HPDE6-E6E7 (cell line): ENCODE measurements around the gene ZG16.
"Not testable (repeated sequence)": the region's sequence is repeated elsewhere in the genome, so short reads cannot be mapped to it uniquely, and the experiment has no call there.

Experiments
- DNase-seq: peaks from one replicate; pipeline ENCODE4 v3.0.0; 2011; ENCODE audit warnings: missing footprints; ENCODE audit errors: extremely low spot score

Gene ZG16

DNA sequence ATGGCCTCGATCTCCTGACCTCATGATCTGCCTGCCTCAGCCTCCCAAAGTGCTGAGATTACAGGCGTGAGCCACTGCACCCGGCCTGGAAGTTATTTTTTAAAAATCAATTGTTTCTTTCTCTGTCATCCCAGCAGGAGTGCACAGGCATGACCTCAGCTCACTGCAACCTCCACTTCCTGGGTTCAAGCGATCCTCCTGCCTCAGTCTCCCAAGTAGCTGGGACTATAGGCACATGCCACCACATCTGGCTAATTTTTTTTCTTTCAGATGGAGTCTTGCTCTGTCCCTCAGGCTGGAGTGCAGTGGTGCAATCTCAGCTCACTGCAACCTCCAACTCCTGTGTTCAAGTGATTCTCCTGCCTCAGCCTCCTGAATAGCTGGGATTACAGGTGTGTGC is 9.1 kb downstream of the ZG16 start:
- DNase-seq = not testable (repeated sequence)

DNA sequence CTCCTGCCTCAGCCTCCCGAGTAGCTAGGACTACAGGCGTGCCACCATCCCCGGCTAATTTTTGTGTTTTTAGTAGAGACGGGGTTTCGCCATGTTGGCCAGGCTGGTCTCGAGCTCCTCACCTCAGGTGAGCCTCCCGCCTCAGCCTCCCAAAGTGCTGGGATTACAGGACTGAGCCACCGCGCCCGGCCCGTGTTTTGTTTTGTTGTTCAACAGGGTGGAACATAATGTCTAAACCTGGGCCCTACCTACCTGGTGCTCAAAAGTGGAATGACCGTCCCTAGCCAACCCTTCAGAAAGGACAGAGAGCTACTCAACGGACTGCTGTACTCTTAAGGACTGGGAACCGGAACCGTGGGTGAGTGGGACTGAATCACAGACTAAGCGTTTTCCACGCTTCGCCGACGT is 11.7 kb downstream of the ZG16 start:
- no peak for DNase-seq

DNA sequence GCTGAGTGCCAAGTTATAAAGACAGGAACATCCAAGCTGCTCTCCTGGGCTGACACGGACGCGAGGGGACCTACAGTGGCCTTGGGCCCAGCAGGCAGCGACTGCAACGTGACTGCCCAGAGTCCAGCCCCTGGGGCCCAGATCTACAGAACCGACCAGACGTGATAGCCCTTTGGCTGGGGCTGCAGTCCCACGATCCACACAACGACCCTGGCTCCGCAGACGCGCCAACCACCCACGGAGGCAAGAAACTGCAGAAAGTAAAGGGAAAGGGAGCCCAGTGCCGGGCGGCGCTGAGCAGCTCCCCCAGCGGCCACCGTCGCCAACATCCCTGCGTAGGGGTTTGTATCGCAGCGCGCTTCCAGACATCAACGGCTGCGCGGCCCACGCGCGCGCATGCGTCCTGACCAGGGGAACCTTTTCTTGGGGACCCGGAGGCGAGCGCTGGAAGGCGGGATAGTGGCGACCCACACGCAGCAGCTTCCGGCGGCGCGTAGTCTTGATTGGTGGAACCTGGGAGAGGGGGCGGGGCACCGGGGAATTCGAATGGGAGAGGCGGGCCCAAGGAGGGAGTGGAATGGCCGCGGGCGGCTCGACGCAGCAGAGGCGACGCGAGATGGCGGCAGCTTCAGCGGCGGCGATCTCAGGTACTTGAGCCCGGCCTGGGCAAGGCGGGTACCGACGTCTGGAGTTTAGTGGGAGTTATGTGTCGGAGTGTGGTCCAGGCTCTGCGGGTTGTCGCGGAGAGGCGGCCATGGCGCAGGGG is 12.3 kb downstream of the ZG16 start, which contains the start of gene KIF22:
Gene KIF22 (plus strand): TSS at position 569 of the 766 bp plus-strand sequence. CDS start 9 bp downstream, at position 578.
- peak; percentile 100 for DNase-seq

DNA sequence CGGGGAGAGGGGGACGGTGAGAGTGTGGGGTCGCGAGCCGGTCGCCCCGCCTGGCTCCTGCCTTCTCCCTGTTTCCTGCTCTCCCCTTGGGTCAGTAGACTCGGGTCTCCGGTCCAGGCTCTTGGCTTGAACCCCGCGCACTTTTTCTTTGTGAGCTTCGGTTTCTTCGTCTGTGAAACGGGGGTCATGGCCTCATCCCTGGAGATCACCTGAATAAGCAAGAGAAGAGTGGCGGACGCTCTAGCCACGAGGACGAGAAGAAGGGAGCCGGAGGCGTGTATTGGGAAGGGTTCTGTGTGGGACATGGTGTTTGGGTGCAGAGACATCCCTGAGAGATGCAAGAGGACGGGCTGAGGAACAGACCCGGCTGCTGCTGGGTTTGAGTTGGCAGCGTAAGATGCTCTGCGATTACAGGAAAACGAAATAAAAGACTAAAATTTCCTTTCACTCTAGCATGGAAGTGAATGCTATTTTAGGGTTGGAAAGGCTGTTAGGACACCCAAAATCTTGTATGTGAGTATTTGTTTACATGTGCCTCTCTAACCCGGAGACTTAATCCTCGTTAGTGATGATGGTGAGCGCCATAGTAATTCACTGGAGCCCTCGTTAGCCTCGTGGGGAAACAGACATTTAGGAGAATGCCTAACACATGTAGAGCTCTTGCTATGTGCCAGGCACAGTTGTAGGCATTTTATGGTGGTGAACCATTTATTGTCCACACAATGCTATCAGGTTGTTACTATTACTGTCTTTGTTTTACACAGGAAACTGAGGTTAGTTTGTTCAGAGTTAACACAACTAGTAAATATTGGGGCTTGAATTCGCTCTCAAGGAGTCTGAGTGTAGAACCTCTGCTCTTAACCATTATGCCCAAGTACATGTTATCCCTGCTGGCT is 13.1 kb downstream of the ZG16 start:
- no peak for DNase-seq

DNA sequence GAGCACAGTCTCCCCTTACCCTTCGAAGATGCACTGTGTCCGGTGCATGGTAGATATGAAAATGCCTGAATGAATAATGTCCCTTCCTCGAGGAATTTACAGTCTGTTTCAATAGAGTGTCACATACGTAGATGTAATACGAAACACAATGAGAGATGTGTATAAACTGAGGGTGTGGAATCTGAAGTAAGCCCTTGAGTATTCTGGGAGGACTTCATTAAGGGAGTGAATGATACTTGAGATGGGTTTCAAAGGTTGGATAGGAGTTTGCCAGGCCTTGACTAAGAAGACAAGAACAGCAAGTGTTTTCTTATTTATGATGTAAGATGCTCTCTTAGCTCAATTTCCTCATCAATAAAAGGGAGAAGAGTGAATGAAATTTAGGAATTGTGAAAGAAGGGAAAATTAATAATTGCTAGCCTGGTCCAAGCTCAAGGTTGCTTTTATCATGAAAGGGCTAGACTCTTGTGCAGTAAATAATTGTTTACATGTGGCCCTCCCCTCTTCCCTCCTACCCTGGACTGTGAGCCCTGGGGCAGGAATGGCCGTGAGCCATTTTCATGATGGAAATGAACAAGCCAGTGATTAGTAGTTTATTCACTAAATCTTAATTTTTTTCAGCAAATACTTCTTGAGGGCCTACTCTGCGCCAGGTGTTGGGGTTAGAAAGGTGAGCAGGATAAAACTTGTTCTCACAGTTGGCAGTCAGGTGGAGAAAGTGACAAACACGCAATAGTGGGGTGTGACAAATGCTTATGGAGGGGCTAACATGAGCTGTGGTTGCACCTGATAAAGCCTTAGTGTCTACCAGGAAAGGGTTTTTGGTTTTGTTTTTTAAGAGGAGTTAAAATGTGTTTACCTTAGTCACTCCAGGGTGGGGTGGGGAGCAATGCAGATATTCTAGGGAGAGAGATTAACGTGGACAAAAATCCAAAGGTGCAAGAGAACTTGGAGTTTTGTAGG is 14.1 kb downstream of the ZG16 start:
- no peak for DNase-seq

DNA sequence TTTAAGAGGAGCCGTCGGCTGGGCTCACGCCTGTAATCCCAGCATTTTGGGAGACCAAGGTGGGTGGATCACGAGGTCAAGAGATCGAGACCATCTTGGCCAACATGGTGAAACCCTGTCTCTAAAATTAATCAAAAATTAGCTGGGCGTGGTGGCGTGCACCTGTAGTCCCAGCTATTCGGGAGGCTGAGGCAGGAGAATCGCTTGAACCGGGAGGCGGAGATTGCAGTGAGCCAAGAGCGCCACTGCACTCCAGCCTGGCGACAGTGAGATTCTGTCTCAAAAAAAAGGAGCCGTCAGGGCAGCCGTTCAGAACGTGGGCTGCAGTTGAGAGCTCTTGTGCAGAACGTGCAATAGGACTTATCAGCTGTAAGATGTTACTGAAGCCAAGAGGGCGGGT is 15.1 kb downstream of the ZG16 start:
- DNase-seq = not testable (repeated sequence)

DNA sequence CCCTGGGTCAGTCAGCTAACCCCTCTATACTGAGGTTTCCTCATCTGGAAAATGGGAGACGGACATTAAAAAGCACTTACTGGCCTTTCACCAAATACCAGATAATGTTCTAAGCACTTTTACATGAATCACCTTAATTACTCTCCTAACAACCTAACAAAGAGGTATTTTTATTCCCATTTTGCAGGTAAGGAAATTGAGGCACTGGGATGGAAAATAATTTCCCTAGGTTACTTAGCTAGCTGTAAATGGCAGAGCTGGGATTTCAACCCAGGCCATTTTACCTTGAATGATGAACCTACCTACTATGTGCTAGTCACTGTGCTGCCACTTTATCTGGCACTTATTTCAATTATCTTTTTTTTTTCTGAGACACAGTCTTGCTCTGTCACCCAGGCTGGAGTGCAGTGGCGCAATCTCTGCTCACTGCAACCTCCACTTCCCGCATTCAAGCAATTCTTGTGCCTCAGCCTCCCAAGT is 16.2 kb downstream of the ZG16 start:
- DNase-seq = no peak

DNA sequence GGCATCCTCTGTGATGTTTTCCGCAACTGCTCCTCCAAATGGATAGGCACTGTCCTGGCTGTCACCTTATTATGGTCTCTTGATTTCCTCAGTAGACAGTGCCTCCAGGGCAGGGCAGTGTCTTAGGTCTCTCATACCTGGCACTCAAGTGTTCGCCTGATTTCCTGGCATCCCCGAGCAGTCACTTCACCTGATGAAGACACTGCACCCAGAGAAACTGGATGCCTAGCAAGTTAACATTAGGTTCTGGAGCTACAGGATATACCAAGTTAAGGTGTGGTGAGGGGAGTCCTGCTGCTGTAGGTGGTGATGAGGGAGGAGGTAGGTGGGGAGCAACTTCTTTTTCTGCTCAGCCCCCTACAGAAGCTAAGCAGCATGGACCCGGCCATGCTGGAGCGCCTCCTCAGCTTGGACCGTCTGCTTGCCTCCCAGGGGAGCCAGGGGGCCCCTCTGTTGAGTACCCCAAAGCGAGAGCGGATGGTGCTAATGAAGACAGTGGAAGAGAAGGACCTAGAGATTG is 24.4 kb downstream of the ZG16 start:
- DNase-seq = no peak

DNA sequence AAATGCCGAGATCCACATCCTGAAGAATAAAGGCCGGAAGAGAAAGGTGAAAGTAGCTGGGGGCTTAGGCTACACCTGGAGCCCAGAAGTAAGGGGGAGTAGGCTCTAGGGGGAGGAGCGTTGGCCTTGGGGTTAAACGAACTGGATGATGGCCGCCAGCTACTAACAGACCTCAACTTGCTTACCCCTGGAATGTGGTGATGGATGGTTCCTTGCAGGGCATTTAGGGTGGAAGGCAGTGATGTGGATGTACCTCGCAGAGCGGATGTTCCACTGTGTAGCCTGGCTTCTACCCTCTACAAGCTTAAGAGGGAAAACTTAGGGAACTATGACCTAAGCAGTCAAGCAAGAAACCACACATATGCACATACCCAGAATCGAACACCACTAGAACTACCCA is 26.0 kb downstream of the ZG16 start:
- no peak for DNase-seq

DNA sequence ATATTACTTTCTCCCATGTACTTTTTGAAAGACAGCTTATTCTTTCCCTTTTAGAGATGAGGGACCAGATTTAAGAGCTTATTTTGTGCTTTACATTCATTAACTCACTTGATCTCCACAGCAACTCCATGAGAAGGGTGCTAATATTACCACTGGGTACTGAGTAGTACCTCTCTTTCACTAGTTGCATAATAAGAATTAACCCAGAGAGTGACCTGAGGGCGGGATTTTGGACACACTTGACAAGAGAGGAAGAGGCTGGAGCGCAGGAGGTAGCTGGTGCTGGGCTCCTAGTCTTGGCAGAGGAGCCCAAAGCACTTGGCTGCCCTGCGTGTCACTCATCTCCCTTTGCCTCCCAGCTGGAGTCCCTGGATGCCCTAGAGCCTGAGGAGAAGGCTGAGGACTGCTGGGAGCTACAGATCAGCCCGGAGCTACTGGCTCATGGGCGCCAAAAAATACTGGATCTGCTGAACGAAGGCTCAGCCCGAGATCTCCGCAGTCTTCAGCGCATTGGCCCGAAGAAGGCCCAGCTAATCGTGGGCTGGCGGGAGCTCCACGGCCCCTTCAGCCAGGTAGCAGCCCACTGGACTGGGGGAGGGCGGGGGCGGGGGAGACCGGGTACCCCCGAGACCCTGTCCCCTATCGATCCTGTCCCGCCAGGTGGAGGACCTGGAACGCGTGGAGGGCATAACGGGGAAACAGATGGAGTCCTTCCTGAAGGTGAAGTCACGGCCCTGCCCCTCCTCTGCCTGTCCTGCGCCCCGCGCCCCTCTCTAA is 26.6 kb downstream of the ZG16 start:
- DNase-seq = no peak

DNA sequence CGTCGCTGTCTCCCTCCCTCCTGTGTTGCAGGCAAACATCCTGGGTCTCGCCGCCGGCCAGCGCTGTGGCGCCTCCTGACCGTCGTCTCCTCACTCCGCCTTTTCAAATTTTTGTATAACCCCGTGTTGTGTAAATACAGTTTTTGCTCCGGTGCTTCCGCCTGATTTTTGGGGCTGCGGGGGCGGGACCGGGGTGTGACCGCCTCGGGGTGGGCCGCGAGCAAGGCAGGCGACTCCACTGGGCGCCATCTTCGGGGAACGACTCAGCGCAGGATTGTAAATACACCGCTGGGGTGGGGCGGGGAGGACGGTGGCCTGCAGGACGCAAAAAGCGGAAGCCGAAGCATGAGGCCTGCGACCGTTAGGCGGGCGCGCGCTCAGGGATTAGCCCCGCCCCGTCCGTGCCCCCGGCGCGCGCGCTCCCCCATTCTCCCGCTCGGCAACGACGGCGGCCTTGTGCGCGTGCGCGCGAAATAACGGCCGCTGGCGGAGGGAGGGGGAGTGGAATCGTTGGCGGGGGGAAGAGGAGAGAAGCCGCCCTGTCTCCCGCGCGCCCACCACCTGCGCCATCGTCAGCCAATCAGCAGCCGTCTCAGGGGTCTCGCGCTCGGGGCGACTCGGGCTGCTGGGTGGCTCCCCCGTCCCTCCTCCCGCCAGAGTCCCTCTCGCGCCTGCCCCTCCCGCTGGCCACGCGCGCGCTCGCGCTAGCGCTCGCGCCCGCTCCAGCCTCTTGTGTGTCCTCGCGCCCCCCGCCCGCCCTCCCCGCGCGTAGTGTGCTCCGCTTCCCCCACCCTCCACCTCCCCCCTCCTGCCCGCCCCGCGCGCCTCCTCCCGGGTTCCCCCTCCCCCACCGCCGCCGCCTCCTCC is 27.4 kb downstream of the ZG16 start:
- DNase-seq = peak; percentile 73

DNA sequence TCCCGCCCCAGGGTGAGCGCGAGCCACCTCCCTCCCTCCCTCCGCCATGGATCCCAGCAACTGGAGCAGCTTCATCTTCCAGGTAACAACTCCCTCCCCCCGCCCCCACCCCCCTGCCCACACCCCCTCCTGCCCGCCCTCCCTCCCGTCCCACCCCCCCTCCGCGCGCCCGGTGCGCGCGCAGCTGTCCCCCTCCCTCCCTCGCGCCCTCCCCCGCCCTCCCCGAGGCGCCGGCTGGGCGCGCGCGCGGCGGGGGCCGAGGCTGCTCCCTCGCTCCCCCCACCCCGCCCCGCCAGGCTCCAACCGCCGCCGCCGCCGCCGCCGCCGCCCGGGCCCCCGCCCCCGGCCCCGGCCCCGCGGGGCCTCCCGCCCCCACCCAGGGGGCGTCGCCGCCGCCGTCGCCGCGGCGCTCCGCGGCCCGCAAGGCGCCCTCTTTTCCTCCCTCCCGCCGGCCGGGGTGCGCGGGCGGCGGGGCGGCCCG is 28.1 kb downstream of the ZG16 start, which contains the start of gene MAZ:
Gene MAZ (plus strand): TSS at position 431 of the 481 bp plus-strand sequence. CDS start 173 bp downstream, outside the sequence.
- DNase-seq = no peak

DNA sequence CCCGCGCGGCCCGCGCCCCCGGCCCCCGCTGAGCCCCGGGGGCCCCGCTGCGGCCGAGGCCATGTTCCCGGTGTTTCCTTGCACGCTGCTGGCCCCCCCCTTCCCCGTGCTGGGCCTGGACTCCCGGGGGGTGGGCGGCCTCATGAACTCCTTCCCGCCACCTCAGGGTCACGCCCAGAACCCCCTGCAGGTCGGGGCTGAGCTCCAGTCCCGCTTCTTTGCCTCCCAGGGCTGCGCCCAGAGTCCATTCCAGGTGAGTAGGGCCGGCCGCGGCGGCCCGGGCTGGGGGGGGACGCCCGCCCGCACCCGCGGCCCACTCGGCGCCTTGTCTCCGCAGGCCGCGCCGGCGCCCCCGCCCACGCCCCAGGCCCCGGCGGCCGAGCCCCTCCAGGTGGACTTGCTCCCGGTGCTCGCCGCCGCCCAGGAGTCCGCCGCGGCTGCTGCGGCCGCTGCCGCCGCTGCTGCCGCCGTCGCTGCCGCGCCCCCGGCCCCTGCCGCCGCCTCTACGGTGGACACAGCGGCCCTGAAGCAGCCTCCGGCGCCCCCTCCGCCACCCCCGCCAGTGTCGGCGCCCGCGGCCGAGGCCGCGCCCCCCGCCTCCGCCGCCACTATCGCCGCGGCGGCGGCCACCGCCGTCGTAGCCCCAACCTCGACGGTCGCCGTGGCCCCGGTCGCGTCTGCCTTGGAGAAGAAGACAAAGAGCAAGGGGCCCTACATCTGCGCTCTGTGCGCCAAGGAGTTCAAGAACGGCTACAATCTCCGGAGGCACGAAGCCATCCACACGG is 28.8 kb downstream of the ZG16 start:
- no peak for DNase-seq

DNA sequence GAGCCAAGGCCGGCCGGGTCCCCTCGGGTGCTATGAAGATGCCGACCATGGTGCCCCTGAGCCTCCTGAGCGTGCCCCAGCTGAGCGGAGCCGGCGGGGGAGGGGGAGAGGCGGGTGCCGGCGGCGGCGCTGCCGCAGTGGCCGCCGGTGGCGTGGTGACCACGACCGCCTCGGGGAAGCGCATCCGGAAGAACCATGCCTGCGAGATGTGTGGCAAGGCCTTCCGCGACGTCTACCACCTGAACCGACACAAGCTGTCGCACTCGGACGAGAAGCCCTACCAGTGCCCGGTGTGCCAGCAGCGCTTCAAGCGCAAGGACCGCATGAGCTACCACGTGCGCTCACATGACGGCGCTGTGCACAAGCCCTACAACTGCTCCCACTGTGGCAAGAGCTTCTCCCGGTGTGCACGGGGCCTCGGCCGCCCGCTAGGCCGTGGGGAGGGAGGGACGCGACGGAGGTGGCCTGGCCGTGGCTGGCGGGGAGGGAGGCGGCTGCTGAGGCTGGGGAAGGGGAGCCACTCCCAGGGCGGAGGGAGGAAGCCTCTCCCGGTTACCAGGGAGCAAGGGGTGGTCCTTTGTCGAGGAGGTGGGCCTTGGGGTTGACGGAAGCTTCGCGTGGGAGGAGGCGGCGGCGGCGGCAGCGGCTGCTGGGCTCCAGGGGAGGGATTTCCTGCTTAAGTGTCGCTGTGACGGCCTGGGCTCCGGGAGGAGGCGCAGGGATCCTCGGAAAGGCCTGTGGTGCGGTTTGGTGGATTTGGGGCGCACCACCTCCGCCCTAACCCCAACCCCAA is 29.6 kb downstream of the ZG16 start:
- no peak for DNase-seq

DNA sequence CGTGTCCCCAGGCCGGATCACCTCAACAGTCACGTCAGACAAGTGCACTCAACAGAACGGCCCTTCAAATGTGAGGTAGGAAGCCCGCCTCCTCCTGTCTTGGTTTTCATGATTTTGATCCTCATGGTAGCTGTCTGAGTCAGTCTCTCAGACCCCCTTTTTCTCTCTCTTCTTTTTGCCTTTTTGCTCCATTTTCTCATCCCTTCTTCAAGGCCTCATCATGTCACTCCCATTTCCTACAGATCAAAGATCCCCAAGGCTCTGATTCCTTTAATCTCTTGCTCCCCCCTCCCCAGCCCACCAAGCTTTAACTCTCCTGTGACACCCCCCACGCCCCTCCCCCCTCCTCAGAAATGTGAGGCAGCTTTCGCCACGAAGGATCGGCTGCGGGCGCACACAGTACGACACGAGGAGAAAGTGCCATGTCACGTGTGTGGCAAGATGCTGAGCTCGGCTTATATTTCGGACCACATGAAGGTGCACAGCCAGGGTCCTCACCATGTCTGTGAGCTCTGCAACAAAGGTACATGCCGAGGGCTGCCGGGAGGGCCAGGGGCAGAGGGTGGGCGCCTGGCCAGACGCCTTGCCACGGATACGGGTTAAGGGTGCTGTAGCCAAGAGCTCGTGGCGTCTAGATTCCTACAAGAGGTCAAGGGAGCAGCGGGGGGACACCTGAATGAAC is 30.3 kb downstream of the ZG16 start:
- DNase-seq = no peak

DNA sequence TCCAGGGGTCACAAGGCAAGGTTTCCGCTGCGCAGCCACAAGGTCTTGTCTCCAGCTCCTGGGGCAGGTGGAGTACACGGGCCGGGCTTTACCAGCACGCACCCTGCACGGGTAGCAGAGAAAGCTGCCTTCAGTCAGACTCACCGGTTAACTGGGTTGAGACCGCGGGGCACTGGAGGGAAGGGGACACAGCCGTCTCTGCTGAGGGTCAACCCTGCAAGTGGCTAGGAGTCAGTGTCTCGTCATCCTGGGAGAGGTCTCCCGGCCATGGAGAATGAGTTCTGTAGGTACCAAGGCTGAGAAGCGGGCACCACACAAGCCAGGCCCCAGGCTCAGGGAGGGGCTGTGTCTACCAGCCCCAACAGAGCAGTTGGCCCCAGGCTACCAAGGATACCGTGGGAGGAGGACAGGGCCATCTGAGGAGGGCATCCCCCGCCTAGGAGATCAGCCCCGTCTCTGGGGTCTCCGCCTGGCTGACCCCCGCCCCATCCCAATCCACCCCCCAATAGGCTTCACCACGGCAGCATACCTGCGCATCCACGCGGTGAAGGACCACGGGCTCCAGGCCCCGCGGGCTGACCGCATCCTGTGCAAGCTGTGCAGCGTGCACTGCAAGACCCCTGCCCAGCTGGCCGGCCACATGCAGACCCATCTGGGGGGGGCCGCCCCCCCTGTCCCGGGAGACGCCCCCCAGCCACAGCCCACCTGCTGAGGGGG is 31.1 kb downstream of the ZG16 start:
- DNase-seq = no peak
